HG03571 (cell line): Measurements from ENCODE around the gene ELN.
"Not testable (repeated sequence)": the region's sequence is repeated elsewhere in the genome, so short reads cannot be mapped to it uniquely, and the experiment has no call there.

Experiments used
- ATAC-seq: cut with Tn5 transposase; IDR thresholded peaks from one replicate; pipeline ENCODE4 v1.9.1; 2021; ENCODE audit not compliant: unreplicated experiment

Gene ELN

GRCh38 chr7:74040791-74041520 lies 13.0 kb downstream of the ELN start:
- ATAC-seq: no peak

GRCh38 chr7:74042746-74043522 lies 15.0 kb downstream of the ELN start:
- no peak for ATAC-seq

- ATAC-seq: no peak
These were observed 15.6 kb downstream of the ELN start for GRCh38 chr7:74043523-74043951.

GRCh38 chr7:74044366-74045350 lies 16.7 kb downstream of the ELN start:
- ATAC-seq: no peak

GRCh38 chr7:74046581-74046980 lies 18.6 kb downstream of the ELN start:
- ATAC-seq: not testable (repeated sequence)

GRCh38 chr7:74047804-74048380 lies 19.9 kb downstream of the ELN start:
- ATAC-seq: no peak

GRCh38 chr7:74048999-74049599 lies 21.1 kb downstream of the ELN start:
- ATAC-seq: no peak

- no peak for ATAC-seq
These were observed 22.2 kb downstream of the ELN start for GRCh38 chr7:74049997-74050798.

- no peak for ATAC-seq
These were observed 23.2 kb downstream of the ELN start for GRCh38 chr7:74051193-74051592.

- ATAC-seq: no peak
These were observed 23.8 kb downstream of the ELN start for GRCh38 chr7:74051629-74052410.

- no peak for ATAC-seq
These were observed 24.7 kb downstream of the ELN start for GRCh38 chr7:74052628-74053027.

GRCh38 chr7:74053589-74054186 lies 25.7 kb downstream of the ELN start:
- ATAC-seq: no peak

- no peak for ATAC-seq
These were observed 28.3 kb downstream of the ELN start for GRCh38 chr7:74056096-74056915.

GRCh38 chr7:74057216-74057925 lies 29.4 kb downstream of the ELN start:
- no peak for ATAC-seq

- ATAC-seq: no peak
These were observed 30.0 kb downstream of the ELN start for GRCh38 chr7:74057987-74058386.

GRCh38 chr7:74058486-74058885 lies 30.5 kb downstream of the ELN start:
- ATAC-seq: no peak

- ATAC-seq: no peak
These were observed 31.1 kb downstream of the ELN start for GRCh38 chr7:74059037-74059436.
